SJSA1 (cell line): Measurements from ENCODE around the gene PPP4R4. TPM values are rescaled to one million over a fixed set of nuclear protein-coding genes. Genes with fewer than 3 reads are reported as not detected.
"Not testable (repeated sequence)": the region's sequence is repeated elsewhere in the genome, so short reads cannot be mapped to it uniquely, and the experiment has no call there.

Source experiments
- DNase-seq, 2 experiments: peaks; one replicate each; pipeline ENCODE4 v3.0.0-alpha.2; 2015 to 2020; ENCODE audit warnings: low spot score in 2 of 2, low read depth in 1 of 2
- H3K27ac ChIP-seq: fragments of 250-450 bp; sonication (Bioruptor Pico); 2 replicates; pipeline ENCODE4 v1.5.1; 2020; ENCODE audit warnings: mild to moderate bottlenecking, moderate library complexity
- H3K27me3 ChIP-seq: fragments of 250-450 bp; sonication (Bioruptor Pico); replicated peaks from 2 replicates; pipeline ENCODE4 v1.5.1; 2020; ENCODE audit warnings: mild to moderate bottlenecking, moderate library complexity
- H3K36me3 ChIP-seq: fragments of 250-450 bp; sonication (Bioruptor Pico); 2 replicates; pipeline ENCODE4 v1.5.1; 2020; ENCODE audit warnings: mild to moderate bottlenecking
- H3K4me1 ChIP-seq: fragments of 250-450 bp; sonication (Bioruptor Pico); replicated peaks from 2 replicates; pipeline ENCODE4 v1.6.1; 2021; ENCODE audit warnings: mild to moderate bottlenecking
- H3K4me3 ChIP-seq: fragments of 250-450 bp; sonication (Bioruptor Pico); 2 replicates; pipeline ENCODE4 v1.5.1; 2020; ENCODE audit warnings: mild to moderate bottlenecking
- H3K9me3 ChIP-seq: fragments of 250-450 bp; sonication (Bioruptor Pico); replicated peaks from 2 replicates; pipeline ENCODE4 v1.5.1; 2020; ENCODE audit warnings: mild to moderate bottlenecking
- total RNA-seq: library from RNA; depleted of rRNA; stranded (reverse); fragments of >200 nt; shearing (Covaris generic); gene quantifications from 2 replicates; pipeline ENCODE4 v1.2.3, GENCODE V29; 2014

PPP4R4 gene
- total RNA-seq, 1 experiment from 2014 or later, result 1.00 TPM

DNA sequence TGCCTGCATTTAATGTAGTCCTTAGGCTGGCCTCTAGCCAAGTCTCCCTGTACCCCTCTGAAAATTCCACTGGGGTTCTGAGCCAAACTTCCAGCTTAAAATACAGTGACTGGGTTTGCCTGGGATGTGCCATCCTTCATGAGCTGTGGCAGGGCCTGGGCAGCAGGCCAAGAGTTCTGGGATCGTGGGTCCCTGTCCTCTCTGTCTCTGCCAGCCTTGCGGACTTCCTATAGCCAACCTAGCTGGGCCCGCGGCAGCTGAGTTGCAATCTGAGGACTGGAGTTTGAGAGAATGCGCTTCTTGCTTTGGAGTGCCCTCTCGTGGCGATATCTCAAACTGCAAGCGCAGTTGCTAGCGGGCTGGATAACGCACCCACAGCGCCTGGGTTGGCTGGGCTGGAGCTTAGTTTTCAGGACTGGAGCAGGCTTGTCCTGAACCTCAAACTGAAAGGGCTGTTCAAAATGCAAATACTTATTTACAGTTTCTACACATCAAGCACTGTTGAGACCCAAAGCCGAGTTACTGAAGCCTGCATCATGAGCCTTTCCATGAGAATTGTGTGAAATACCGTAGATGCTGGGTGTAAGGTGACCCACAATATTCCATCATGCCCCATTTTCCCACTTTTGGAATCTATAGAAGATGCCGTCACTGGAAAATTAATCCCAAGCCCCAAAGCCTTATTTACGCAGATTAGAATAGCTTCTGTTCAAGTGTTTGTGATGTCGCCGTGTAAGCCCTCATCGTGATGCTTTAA, 37.4 kb upstream of the PPP4R4 start:
- Histone ChIP-seq H3K4me1 (no peaks in the 10 kb centered on the region), H3K27me3 (no peaks in the 10 kb centered on the region), H3K36me3 (no peaks in the 10 kb centered on the region), H3K27ac (no peak overlapping the region), H3K9me3 (no peaks in the 10 kb centered on the region), H3K4me3 (no peak overlapping the region)
- peak; percentile 55 to 80 for DNase-seq

DNA sequence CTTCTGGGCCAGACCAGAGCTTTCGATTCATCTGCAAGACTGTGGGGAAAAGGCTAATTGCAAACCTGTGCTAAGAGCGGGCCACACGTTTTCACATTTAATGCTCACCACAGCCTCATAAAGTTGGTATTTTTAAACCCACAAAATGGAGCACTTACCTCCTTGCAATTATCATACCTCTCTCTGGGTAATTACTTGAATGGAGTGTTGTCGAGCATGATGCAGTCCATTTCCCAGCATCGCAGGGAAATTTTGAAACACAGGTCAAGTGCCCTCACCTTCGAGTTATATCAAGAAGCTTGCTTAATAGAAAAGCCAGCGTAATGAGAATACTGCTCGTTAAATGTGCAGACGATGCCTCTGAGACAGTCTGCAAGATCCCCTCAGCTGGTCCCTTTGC, 35.9 kb upstream of the PPP4R4 start:
- no peak overlapping the region for H3K4me3 ChIP-seq
- H3K36me3 ChIP-seq, result no peaks in the 10 kb centered on the region
- no peaks in the 10 kb centered on the region for H3K27me3 ChIP-seq
- H3K27ac ChIP-seq, result no peak overlapping the region
- DNase-seq, result no peak
- no peaks in the 10 kb centered on the region for H3K4me1 ChIP-seq
- H3K9me3 ChIP-seq, result no peaks in the 10 kb centered on the region

DNA sequence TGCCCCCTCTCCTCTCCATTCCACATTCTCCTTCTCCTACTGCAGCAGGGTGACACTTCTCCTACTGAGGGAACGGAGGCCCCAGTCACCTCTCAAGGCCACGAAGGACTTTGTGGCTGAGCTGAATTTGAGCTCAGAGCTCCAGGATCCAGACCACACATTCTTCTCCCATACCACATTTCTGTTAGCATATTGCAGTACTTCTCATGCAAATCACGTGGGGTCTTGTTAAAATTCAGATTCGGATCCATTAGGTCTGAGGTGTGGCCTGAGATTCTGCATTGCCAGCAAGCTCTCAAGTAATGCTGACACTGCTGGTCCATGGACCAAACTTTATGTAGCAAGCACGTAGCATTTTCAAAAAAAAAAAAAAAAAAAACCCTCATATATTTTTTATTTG, 35.1 kb upstream of the PPP4R4 start:
- no peaks in the 10 kb centered on the region for H3K27me3 ChIP-seq

DNA sequence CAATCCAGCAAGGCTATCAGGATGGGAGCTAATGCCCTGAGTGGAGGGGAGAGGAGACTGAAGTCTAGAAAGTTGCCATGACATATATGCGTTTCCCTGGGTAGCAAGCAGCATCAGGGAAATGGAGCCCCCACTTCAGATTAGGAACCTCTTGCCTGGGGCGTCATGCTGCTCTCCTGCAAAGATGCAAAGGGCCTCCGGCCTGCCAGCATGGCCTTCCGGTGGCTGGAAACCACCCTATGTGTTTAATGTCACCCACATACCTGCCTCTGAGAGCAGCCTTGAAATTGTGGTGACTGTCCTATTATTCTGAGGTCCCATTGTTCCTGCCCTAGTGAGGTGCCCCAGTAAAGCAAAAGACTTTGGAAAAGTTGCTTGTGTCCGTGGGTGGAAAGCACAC, 34.7 kb upstream of the PPP4R4 start:
- H3K36me3 ChIP-seq, result no peaks in the 10 kb centered on the region
- H3K9me3 ChIP-seq, result no peaks in the 10 kb centered on the region
- no peak for DNase-seq
- no peaks in the 10 kb centered on the region for H3K4me1 ChIP-seq
- no peaks in the 10 kb centered on the region for H3K27me3 ChIP-seq
- no peak overlapping the region for H3K4me3 ChIP-seq
- no peak overlapping the region for H3K27ac ChIP-seq

More for the DNA sequence above, 35.1 kb upstream of the PPP4R4 start:
- no peaks in the 10 kb centered on the region for H3K36me3 ChIP-seq
- H3K4me3 ChIP-seq, result no peak overlapping the region
- no peak for DNase-seq
- H3K4me1 ChIP-seq, result no peaks in the 10 kb centered on the region
- no peak overlapping the region for H3K27ac ChIP-seq
- no peaks in the 10 kb centered on the region for H3K9me3 ChIP-seq

DNA sequence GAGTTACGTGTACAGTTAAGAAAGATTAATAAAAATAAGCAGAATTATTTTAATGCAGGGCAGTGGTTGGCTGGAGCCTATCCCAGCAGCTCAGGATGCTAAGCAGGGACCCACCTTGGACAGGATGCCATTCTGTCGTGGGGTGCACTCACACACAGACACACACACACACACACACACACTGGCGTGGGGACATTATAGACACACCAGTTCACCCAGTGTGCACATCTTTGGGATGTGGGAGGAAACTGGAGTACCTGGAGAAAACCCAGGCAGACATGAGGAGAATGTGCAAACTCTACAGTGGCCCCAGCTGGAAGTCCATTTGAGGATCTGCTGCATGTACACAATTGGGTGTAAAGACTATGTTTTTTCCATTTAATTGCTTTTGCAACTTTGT, 31.9 kb upstream of the PPP4R4 start:
- DNase-seq, result no peak
- H3K4me1 ChIP-seq, result no peaks in the 10 kb centered on the region
- H3K27ac ChIP-seq, result no peak overlapping the region
- no peaks in the 10 kb centered on the region for H3K9me3 ChIP-seq
- H3K36me3 ChIP-seq, result no peaks in the 10 kb centered on the region
- no peak overlapping the region for H3K4me3 ChIP-seq
- H3K27me3 ChIP-seq, result no peaks in the 10 kb centered on the region

DNA sequence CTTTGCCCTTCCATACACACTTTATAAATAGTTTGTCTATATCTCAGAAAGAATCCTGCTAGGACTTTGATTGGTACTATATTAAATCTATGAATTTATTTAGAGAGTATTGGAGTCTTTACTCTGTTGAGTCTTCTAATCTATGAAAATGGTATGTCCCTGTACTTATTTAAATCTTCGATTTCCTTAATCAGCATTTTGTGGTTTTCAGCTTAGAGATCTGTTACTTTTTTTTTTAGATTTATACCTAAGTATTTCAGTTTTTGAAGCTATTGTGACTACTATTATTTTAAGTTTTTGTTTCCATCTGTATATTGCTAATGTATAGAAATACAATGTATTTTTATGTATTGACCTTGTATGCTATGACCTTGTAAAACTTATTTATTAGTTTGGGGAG, 31.3 kb upstream of the PPP4R4 start:
- Histone ChIP-seq H3K27ac (no peak overlapping the region), H3K4me1 (no peaks in the 10 kb centered on the region), H3K4me3 (no peak overlapping the region), H3K36me3 (no peaks in the 10 kb centered on the region), H3K9me3 (no peaks in the 10 kb centered on the region), H3K27me3 (no peaks in the 10 kb centered on the region)
- no peak for DNase-seq

DNA sequence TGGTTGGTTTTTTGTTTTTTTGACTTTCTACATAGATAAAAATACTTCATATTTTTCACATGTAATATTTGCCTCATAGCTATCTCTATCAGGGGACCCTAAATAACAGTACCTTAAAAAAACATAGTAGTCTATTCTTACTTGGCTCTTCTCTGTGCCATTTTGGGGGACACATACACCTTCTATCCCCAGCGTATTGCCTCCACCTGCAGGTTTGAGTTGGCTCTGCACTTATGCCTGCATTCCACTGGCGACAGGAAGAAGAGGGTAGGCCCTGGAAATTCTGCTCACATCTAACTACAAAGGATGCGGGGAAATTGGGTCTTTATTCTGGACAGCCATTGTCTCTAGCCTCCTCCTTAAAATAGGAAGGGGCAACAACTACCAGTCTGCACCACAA, 30.9 kb upstream of the PPP4R4 start:
- H3K9me3 ChIP-seq, result no peaks in the 10 kb centered on the region
- no peaks in the 10 kb centered on the region for H3K27me3 ChIP-seq
- no peak for DNase-seq

DNA sequence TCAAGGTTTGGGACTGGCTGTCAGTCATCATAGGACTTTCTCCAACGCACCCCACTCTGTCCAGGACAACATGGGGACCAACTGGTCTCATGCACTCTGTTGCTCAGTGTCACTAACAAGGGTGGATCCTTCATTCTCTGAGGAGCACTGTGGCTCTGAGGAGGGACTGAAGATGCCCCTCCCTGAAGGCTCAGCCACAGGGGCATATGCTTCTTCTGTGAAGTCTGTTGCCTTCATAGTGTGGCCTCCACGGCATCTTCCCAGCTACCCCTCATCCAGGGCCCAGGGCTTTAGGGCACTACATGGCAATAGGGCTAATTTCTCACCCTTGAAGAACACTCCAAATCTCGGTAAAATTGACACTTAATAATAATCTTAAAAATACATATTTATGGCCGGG, 30.4 kb upstream of the PPP4R4 start:
- no peaks in the 10 kb centered on the region for H3K4me1 ChIP-seq
- no peak for DNase-seq
- H3K27me3 ChIP-seq, result no peaks in the 10 kb centered on the region
- H3K27ac ChIP-seq, result no peak overlapping the region
- no peak overlapping the region for H3K4me3 ChIP-seq
- H3K36me3 ChIP-seq, result no peaks in the 10 kb centered on the region
- H3K9me3 ChIP-seq, result no peaks in the 10 kb centered on the region

More for the DNA sequence above, 30.9 kb upstream of the PPP4R4 start:
- Histone ChIP-seq H3K36me3 (no peaks in the 10 kb centered on the region), H3K27ac (no peak overlapping the region), H3K4me1 (no peaks in the 10 kb centered on the region), H3K4me3 (no peak overlapping the region)

DNA sequence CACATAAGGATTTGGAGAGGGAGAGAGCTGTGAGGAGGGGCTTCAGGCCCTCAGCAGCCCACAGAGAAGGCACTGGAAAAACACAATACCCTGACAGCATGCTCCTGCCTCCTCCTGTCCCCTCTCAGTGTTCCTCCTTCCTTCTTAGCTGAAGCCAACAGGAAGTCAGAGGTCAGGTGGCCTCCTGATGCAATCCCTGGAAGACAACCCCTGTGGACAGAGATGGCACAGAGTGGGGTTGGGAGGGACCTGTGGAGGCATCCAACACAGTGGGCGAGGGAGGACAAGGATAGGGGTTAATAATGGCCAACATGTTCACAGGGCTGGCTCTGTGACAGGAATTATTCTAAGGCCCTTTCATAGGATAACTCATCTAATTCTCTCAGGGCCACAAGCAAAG, 29.4 kb upstream of the PPP4R4 start:
- no peak overlapping the region for H3K4me3 ChIP-seq
- no peaks in the 10 kb centered on the region for H3K4me1 ChIP-seq
- no peaks in the 10 kb centered on the region for H3K9me3 ChIP-seq
- no peaks in the 10 kb centered on the region for H3K27me3 ChIP-seq
- H3K36me3 ChIP-seq, result no peaks in the 10 kb centered on the region
- DNase-seq, result no peak
- no peak overlapping the region for H3K27ac ChIP-seq

DNA sequence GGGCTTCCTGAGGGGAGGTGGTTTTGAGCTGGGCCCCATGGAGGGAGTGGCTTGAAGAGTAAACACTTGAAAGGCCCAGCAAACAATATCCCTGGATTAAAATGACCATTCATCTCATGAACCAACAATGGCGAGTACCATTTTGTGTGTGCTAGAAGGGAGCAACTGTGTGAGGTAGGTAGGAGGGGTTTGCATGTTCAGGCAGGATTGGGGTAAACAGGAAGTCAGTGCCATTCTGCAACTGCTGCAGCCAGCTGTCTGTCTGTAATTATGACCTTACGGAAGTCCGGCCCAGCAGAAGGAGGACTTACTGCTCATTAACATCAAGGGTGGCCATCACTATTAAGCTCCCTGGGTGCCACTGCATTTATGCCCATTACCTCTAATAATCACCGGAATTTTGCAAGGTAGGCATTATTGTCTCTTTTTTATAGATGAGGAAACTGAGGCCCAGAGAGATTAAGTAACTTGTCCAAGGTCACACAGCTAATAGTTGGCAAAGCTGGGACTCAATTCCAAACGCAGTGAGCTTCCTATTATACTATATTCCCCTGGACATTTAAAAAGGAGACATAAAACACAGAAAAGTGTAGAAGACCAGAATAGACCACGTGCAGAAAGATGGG, 28.1 kb upstream of the PPP4R4 start:
- Histone ChIP-seq H3K36me3 (no peaks in the 10 kb centered on the region), H3K9me3 (no peaks in the 10 kb centered on the region), H3K27ac (no peak overlapping the region), H3K27me3 (no peaks in the 10 kb centered on the region), H3K4me3 (no peak overlapping the region), H3K4me1 (no peaks in the 10 kb centered on the region)
- no peak for DNase-seq

DNA sequence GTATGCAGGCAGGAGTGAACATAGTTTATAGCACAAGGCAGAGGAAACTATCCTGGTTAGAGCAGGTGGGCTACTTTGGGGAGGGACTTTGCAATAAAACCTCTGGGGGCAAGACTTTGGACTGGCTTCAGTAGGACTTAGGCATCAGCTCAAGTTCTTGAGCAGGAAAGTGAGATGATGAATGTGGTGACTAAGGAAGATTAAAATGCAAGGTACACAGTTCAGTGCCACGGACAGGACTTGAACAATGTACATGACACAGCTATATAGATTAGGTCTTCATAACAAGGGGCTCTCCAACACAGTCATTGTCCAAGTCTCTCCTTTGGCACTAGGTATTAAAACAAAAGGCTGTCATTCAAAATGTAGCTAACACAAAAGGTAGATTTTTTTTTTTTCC, 21.4 kb upstream of the PPP4R4 start:
- no peaks in the 10 kb centered on the region for H3K27me3 ChIP-seq
- no peaks in the 10 kb centered on the region for H3K36me3 ChIP-seq
- H3K9me3 ChIP-seq, result no peaks in the 10 kb centered on the region
- H3K27ac ChIP-seq, result no peak overlapping the region
- no peak for DNase-seq
- H3K4me1 ChIP-seq, result no peaks in the 10 kb centered on the region
- H3K4me3 ChIP-seq, result no peak overlapping the region

DNA sequence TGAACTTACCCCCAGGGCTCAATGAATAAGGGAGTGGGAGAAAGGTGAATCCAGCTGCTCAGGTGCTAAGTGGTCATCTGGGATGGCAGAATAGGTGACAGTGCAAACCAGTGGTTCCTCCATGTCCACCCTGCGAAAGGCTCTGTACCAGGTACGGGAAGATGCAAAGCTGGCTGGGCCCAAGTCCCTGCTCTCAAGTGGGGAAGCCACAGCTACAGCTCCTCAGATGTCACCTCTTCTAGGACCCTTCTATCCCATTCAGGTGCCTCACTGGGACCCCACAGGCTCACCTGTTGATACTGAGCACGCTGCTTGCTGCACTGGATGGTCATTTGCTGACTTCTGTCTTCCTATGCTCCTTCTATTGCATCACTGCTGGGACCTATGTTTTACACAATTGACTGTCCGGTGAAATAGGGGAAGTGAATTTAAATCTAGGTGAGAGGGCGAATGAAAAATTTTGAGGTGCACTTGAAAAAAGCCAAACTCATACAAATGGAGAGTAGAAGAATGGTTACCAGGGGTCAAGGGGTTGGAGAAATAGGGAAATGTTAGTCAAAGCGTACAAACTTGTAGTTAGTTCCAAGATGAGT, 20.3 kb upstream of the PPP4R4 start:
- H3K27ac ChIP-seq, result no peak overlapping the region
- no peak for DNase-seq
- H3K36me3 ChIP-seq, result no peaks in the 10 kb centered on the region

DNA sequence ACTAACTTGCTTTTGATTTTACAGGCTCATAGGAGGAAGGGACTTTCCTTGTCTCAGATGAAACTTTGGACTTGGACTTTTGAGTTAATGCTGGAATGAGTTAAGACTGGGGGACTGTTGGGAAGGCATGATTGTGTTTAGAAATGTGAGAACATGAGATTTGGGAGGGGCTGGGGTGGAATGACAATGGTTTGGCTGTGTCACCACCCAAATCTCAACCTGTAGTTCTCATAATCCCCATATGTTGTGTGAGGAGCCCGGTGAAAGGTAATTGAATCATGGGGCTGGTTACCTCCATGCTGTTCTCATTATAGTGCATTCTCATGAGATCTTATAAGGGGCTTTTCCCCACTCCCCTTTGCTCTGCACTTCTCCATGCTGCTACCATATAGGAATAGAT, 18.0 kb upstream of the PPP4R4 start:
- not testable (repeated sequence) for H3K36me3 ChIP-seq, H3K9me3 ChIP-seq, H3K4me3 ChIP-seq, H3K27ac ChIP-seq, DNase-seq, H3K27me3 ChIP-seq, H3K4me1 ChIP-seq

More for the DNA sequence above, 20.3 kb upstream of the PPP4R4 start:
- H3K4me3 ChIP-seq, result no peak overlapping the region
- H3K9me3 ChIP-seq, result no peaks in the 10 kb centered on the region
- H3K27me3 ChIP-seq, result no peaks in the 10 kb centered on the region
- no peaks in the 10 kb centered on the region for H3K4me1 ChIP-seq

DNA sequence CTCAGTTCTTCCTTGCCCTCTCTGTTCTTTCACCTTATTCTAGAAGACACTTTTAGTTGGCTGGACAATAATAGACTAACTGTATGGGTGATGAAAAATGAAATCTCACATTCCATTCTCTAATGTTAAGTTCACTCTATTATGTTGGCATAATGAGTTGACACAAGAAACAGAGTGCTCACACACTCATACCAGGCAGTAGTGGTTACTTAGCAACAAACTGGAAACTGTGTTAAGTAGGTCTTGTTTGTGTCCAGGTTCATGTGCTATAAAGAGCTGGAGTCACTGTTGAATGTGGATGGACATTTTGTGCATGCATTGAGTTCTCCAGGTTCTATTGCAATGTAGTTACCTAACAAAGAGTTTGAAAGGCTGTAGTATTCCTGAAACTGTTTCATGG, 16.9 kb upstream of the PPP4R4 start:
- H3K4me1 ChIP-seq, result no peaks in the 10 kb centered on the region
- H3K9me3 ChIP-seq, result no peaks in the 10 kb centered on the region
- no peaks in the 10 kb centered on the region for H3K27me3 ChIP-seq
- no peak for DNase-seq
- H3K36me3 ChIP-seq, result no peaks in the 10 kb centered on the region
- H3K4me3 ChIP-seq, result no peak overlapping the region
- no peak overlapping the region for H3K27ac ChIP-seq
